Endodermal cell (in vitro differentiated cells): Measurements from ENCODE around the gene SCLY. TPM values are rescaled to one million over a fixed set of nuclear protein-coding genes. Genes with fewer than 3 reads are reported as not detected.
A peak's percentile ranks its signal among the peaks of the same experiment; 100 is the strongest.

Source experiments
- DNase-seq: peaks from one replicate; pipeline ENCODE4 v3.0.0-alpha.2; 2017
- H3K27ac ChIP-seq: 2 replicates; pipeline ENCODE4 v1.5.1; 2013; ENCODE audit warnings: mild to moderate bottlenecking, low read depth, low read length, moderate library complexity
- H3K27me3 ChIP-seq: 2 replicates; pipeline ENCODE4 v1.6.1; 2013; ENCODE audit warnings: mild to moderate bottlenecking, low read length, moderate library complexity; ENCODE audit not compliant: insufficient read depth, control insufficient read depth, poor library complexity, severe bottlenecking
- H3K36me3 ChIP-seq: 2 replicates; pipeline ENCODE4 v1.7.0; 2013; ENCODE audit warnings: mild to moderate bottlenecking, low read length, moderate library complexity; ENCODE audit not compliant: control insufficient read depth, insufficient read depth
- H3K4me1 ChIP-seq: one replicate; pipeline ENCODE4 v1.7.0; 2013; ENCODE audit warnings: low read length; ENCODE audit not compliant: control insufficient read depth, insufficient read depth
- H3K4me3 ChIP-seq: 2 replicates; pipeline ENCODE4 v1.5.1; 2013; ENCODE audit warnings: mild to moderate bottlenecking, low read length, moderate library complexity
- H3K9ac ChIP-seq: 2 replicates; pipeline ENCODE4 v1.6.1; 2013; ENCODE audit warnings: mild to moderate bottlenecking, low read length, moderate library complexity; ENCODE audit not compliant: poor library complexity, severe bottlenecking; ENCODE audit errors: extremely low read depth
- H3K9me3 ChIP-seq: 2 replicates; pipeline ENCODE4 v1.6.1; 2013; ENCODE audit warnings: mild to moderate bottlenecking, low read length, moderate library complexity; ENCODE audit not compliant: control insufficient read depth
- H3K27ac Mint-ChIP-seq: 2 replicates; pipeline ENCODE4 v1.8.0; 2020; ENCODE audit warnings: mixed read lengths
- H3K27me3 Mint-ChIP-seq: 2 replicates; pipeline ENCODE4 v1.8.0; 2021; ENCODE audit warnings: mild to moderate bottlenecking, mixed read lengths; ENCODE audit not compliant: insufficient read depth
- H3K36me3 Mint-ChIP-seq: 2 replicates; pipeline ENCODE4 v1.8.0; 2020; ENCODE audit warnings: low read depth, mixed read lengths
- H3K4me1 Mint-ChIP-seq: 2 replicates; pipeline ENCODE4 v1.8.0; 2020; ENCODE audit warnings: mixed read lengths
- H3K4me3 Mint-ChIP-seq: 2 replicates; pipeline ENCODE4 v1.8.0; 2020; ENCODE audit warnings: mild to moderate bottlenecking, moderate library complexity, mixed read lengths
- H3K9me3 Mint-ChIP-seq: 2 replicates; pipeline ENCODE4 v1.8.0; 2020; ENCODE audit warnings: mild to moderate bottlenecking, mixed read lengths
- WGBS, 2 experiments: methylation state at CpG; one replicate each; pipeline versions ENCODE4 v1.1.5 to v1.1.7; 2013; ENCODE audit warnings: missing lambda C conversion rate in 2 of 2, mixed read lengths in 1 of 2; ENCODE audit not compliant: insufficient coverage in 1 of 2, insufficient read length in 1 of 2; 5-methylcytosine and 5-hydroxymethylcytosine counted together
- total RNA-seq, 2 donors: library from RNA; stranded (reverse); fragmentation: NEBNext Ultra II Directional in 1 of 2; extraction: Animal tissue kit (Norgen Biotek cat#: 25700) in 1 of 2; gene quantifications; 2 replicates in 1 of 2; 3 replicates in 1 of 2; pipeline ENCODE4 v1.2.1, GENCODE V29; 2021
- TF ChIP-seq, protein P1 (sequence below): fragments of 200-600 bp; sonication (generic); conservative IDR thresholded peaks from 2 replicates; pipeline ENCODE4 v1.5.0; 2021; ENCODE audit warnings: antibody characterized with exemption, mild to moderate bottlenecking

SCLY gene
- total RNA-seq, 2 donors from 2014 or later, result 39.0 to 45.0 TPM

- Mint-ChIP-seq H3K27ac (no peak overlapping the region), H3K4me3 (peak overlapping the region; percentile 83), H3K27me3 (no peaks in the 10 kb centered on the region), H3K36me3 (peaks cover 39% of the 10 kb centered on the region), H3K4me1 (peaks cover 28% of the 10 kb centered on the region), H3K9me3 (no peaks in the 10 kb centered on the region)
- Histone ChIP-seq H3K9me3 (no peaks in the 10 kb centered on the region), H3K27me3 (no peaks in the 10 kb centered on the region), H3K9ac (no peak overlapping the region), H3K27ac (no peak overlapping the region), H3K4me1 (peaks cover 5% of the 10 kb centered on the region), H3K4me3 (no peak overlapping the region), H3K36me3 (peaks cover 34% of the 10 kb centered on the region)
- DNase-seq, result no peak
- TF ChIP-seq, protein P1, sequence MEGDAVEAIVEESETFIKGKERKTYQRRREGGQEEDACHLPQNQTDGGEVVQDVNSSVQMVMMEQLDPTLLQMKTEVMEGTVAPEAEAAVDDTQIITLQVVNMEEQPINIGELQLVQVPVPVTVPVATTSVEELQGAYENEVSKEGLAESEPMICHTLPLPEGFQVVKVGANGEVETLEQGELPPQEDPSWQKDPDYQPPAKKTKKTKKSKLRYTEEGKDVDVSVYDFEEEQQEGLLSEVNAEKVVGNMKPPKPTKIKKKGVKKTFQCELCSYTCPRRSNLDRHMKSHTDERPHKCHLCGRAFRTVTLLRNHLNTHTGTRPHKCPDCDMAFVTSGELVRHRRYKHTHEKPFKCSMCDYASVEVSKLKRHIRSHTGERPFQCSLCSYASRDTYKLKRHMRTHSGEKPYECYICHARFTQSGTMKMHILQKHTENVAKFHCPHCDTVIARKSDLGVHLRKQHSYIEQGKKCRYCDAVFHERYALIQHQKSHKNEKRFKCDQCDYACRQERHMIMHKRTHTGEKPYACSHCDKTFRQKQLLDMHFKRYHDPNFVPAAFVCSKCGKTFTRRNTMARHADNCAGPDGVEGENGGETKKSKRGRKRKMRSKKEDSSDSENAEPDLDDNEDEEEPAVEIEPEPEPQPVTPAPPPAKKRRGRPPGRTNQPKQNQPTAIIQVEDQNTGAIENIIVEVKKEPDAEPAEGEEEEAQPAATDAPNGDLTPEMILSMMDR, result no peak
- WGBS, 2 experiments, result 89% methylated on average over 7 to 8 of the region's 8 CpGs
Observed at GRCh38 chr2:238063414-238064189, 2.8 kb downstream of the SCLY start.

DNA sequence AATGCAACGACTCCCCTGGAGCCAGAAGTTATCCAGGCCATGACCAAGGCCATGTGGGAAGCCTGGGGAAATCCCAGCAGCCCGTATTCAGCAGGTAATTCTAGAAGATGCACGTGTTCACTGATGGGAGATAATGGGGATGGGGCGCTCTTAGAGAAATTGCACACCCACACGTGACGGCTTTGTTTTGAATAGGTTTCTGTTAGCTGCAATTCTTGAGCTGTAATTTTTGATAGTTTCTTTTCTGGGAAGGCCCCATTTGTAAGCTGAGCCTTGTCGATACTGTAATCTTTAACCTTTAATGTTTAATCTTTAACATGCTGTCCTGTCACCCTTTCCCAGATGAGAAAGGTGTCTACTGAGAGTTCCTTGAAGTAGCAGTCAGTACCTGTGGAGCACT lies 3.6 kb downstream of the SCLY start:
- Mint-ChIP-seq H3K27me3 (no peaks in the 10 kb centered on the region), H3K4me3 (no peak overlapping the region)

DNA sequence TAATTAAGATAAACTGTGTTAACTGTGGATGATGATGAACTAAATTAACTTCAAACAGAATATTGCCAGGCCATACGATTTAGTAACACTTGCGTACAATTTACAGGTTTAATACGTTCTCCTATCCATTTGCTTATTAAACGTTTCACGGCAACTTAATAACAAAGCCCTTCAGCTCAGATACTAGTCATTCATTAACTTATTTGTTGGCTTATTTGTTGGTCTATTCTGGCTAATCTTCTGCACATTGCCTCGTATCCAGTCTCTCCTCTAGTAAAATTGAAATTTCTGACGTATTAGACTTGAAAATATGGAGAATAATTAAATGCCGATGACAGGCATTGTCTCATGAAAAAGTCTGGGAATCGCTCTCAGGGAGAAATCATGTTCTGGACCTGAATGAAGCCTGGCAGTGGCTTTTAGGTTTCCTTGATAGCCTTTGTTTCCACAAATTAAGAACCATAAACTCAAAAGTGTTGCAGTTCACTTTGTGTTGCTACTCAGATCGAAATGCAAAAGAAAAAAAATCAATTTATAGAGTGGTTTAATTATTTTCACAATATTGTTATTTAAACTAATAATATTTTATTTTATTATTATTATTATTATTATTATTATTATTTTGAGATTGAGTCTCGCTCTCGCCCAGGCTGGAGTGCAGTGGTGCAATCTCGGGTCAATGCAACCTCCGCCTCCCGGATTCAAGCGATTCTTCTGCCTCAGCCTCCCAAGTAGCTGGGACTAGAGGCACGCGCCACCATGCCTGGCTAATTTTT lies 4.5 kb downstream of the SCLY start:
- Mint-ChIP-seq H3K4me3 (no peak overlapping the region), H3K36me3 (peaks cover 51% of the 10 kb centered on the region), H3K9me3 (no peaks in the 10 kb centered on the region), H3K27me3 (no peaks in the 10 kb centered on the region), H3K4me1 (peaks cover 25% of the 10 kb centered on the region), H3K27ac (no peak overlapping the region)
- H3K9me3 ChIP-seq, result no peaks in the 10 kb centered on the region
- no peak overlapping the region for H3K4me3 ChIP-seq
- H3K27me3 ChIP-seq, result no peaks in the 10 kb centered on the region
- peaks cover 5% of the 10 kb centered on the region for H3K4me1 ChIP-seq
- H3K9ac ChIP-seq, result no peak overlapping the region
- DNase-seq, result no peak
- WGBS, 2 experiments, result 82 to 85% methylated on average over 14 to 17 of the region's 18 CpGs
- H3K36me3 ChIP-seq, result peaks cover 46% of the 10 kb centered on the region
- no peak overlapping the region for H3K27ac ChIP-seq
- TF ChIP-seq, protein P1, result no peak

More for the DNA sequence above, 3.6 kb downstream of the SCLY start:
- Histone ChIP-seq H3K27me3 (no peaks in the 10 kb centered on the region), H3K9ac (no peak overlapping the region), H3K36me3 (peaks cover 39% of the 10 kb centered on the region), H3K4me3 (no peak overlapping the region), H3K4me1 (peaks cover 5% of the 10 kb centered on the region), H3K9me3 (no peaks in the 10 kb centered on the region), H3K27ac (no peak overlapping the region)
- no peak for DNase-seq
- no peak overlapping the region for H3K27ac Mint-ChIP-seq
- H3K9me3 Mint-ChIP-seq, result no peaks in the 10 kb centered on the region
- 94 to 97% methylated on average over 7 of the region's 7 CpGs for WGBS, 2 experiments
- peaks cover 44% of the 10 kb centered on the region for H3K36me3 Mint-ChIP-seq
- H3K4me1 Mint-ChIP-seq, result peaks cover 28% of the 10 kb centered on the region
- TF ChIP-seq, protein P1, result no peak
